ENCODE results near the gene MEI1. TPM values are rescaled to one million over a fixed set of nuclear protein-coding genes. Genes with fewer than 3 reads are reported as not detected.
A peak's percentile ranks its signal among the peaks of the same experiment; 100 is the strongest.
"Not testable (repeated sequence)": the region's sequence is repeated elsewhere in the genome, so short reads cannot be mapped to it uniquely, and the experiment has no call there.

MEI1 gene
- polyA plus RNA-seq, 1 donor (not counting 4 experiments of a cell fraction or from before 2014, with no cell fraction given), result 0.10 TPM

- Histone ChIP-seq H3K36me3 (ENCODE audit: control insufficient read depth in 2 of 2, extremely low read depth in 1 of 2, insufficient read depth in 2 of 2, low read length in 2 of 2) (peaks cover 7 to 9% of the 10 kb centered on the region in 2 experiments), H3K4me2 (ENCODE audit: control insufficient read depth, extremely low read depth, insufficient read depth, low read depth, low read length) (peak overlapping the region; percentile 10), H3K9me3 (ENCODE audit: control insufficient read depth, low read depth, low read length) (no peaks in the 10 kb centered on the region), H3K4me1 (ENCODE audit: control insufficient read depth, extremely low read depth, insufficient read depth, low read length) (peaks cover 16% of the 10 kb centered on the region), H4K20me1 (ENCODE audit: control insufficient read depth, extremely low read depth, insufficient read depth, low read length) (peaks cover 3% of the 10 kb centered on the region), H3K9ac (ENCODE audit: control insufficient read depth, extremely low read depth, insufficient read depth, low read length) (no peak overlapping the region), H3K4me3 (ENCODE audit: control insufficient read depth in 2 of 3, extremely low read depth in 1 of 3, insufficient read depth in 2 of 3, low read depth in 1 of 3, low read length in 3 of 3) (no peak overlapping the region), H3K27ac (ENCODE audit: control insufficient read depth, insufficient read depth, low read length) (no peak overlapping the region), H3K27me3 (ENCODE audit: control insufficient read depth, extremely low read depth, insufficient read depth, low read length) (no peaks in the 10 kb centered on the region), H3K79me2 (ENCODE audit: control insufficient read depth, insufficient read depth, low read length) (peaks cover 91% of the 10 kb centered on the region), H2AFZ (ENCODE audit: control insufficient read depth, low read length) (no peak overlapping the region), H3K9me1 (ENCODE audit: control insufficient read depth, extremely low read depth, insufficient read depth, low read length) (no peaks in the 10 kb centered on the region)
- TF ChIP-seq CTCF (optimal IDR thresholded peaks at IDR 0.05 in 1 of 3, IDR thresholded peaks at IDR 0.05 in 1 of 3, conservative IDR thresholded peaks at IDR 0.05 in 1 of 3; ENCODE audit: extremely low read depth in 1 of 3, insufficient read depth in 2 of 3, low read length in 3 of 3), result no peak
- TF ChIP-seq EZH2 (IDR thresholded peaks at IDR 0.05; ENCODE audit: low read length), result no peak
- dilution Hi-C loops (cut with MboI; ENCODE audit: extremely low pct_ligation_motif_present, low sequenced_read_pairs), result no loop called here
- FAIRE-seq (no peak), DNase-seq (ENCODE audit: low read depth, low spot score) (no peak)
Measured at GRCh38 chr22:41683616-41684015, 15.7 kb upstream of the MEI1 start.

DNA sequence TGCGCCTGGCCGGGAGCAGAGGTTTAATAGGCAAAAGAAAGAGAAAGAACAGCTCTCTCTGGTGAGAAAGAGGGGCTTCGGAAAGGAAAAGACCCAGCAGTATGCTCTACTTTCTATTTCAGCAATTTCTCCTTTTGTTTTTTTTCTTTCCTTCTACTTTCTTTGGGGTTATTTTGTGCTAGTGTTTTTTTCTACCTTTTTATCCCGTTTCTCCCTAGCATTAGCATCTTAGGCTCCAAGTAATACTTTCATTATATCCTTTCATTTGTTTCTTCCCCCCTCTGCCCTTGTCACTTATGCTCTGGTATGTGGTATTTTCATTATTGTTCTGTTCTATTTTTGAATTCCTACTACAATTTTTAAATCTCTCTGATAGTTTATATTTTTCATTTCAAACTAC is 15.1 kb upstream of the MEI1 start:
- Histone ChIP-seq H3K27me3 (ENCODE audit: control insufficient read depth, extremely low read depth, insufficient read depth, low read length) (no peaks in the 10 kb centered on the region), H3K36me3 (ENCODE audit: control insufficient read depth in 2 of 2, extremely low read depth in 1 of 2, insufficient read depth in 2 of 2, low read length in 2 of 2) (peaks cover 6 to 7% of the 10 kb centered on the region in 2 experiments), H3K4me3 (ENCODE audit: control insufficient read depth in 2 of 3, extremely low read depth in 1 of 3, insufficient read depth in 2 of 3, low read depth in 1 of 3, low read length in 3 of 3) (no peak overlapping the region), H3K4me1 (ENCODE audit: control insufficient read depth, extremely low read depth, insufficient read depth, low read length) (peaks cover 16% of the 10 kb centered on the region), H2AFZ (ENCODE audit: control insufficient read depth, low read length) (no peak overlapping the region), H3K4me2 (ENCODE audit: control insufficient read depth, extremely low read depth, insufficient read depth, low read depth, low read length) (no peak overlapping the region), H3K9ac (ENCODE audit: control insufficient read depth, extremely low read depth, insufficient read depth, low read length) (no peak overlapping the region), H4K20me1 (ENCODE audit: control insufficient read depth, extremely low read depth, insufficient read depth, low read length) (peaks cover 3% of the 10 kb centered on the region), H3K9me1 (ENCODE audit: control insufficient read depth, extremely low read depth, insufficient read depth, low read length) (no peaks in the 10 kb centered on the region), H3K27ac (ENCODE audit: control insufficient read depth, insufficient read depth, low read length) (no peak overlapping the region), H3K79me2 (ENCODE audit: control insufficient read depth, insufficient read depth, low read length) (peaks cover 91% of the 10 kb centered on the region), H3K9me3 (ENCODE audit: control insufficient read depth, low read depth, low read length) (no peaks in the 10 kb centered on the region)
- dilution Hi-C loops (cut with MboI; ENCODE audit: extremely low pct_ligation_motif_present, low sequenced_read_pairs), result no loop called here
- TF ChIP-seq CTCF (optimal IDR thresholded peaks at IDR 0.05 in 1 of 3, IDR thresholded peaks at IDR 0.05 in 1 of 3, conservative IDR thresholded peaks at IDR 0.05 in 1 of 3; ENCODE audit: extremely low read depth in 1 of 3, insufficient read depth in 2 of 3, low read length in 3 of 3) (no peak), EZH2 (IDR thresholded peaks at IDR 0.05; ENCODE audit: low read length) (no peak)
- DNase-seq (ENCODE audit: low read depth, low spot score) (no peak), FAIRE-seq (no peak)

DNA sequence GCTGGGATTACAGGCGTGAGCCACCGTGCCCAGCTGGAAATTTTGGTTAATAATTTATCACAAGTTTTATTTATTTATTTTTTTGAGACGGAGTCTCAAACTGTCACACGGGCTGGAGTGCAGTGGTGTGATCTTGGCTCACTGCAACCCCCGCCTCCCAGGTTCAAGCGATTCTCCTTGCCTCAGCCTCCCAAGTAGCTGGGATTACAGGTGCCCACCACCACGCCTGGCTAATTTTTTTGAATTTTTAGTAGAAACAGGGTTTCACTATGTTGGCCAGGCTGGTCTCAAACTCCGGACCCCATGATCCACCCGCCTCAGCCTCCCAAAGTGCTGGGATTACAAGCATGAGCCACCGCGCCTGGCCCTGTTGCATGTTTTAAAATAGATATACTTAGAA is 12.4 kb upstream of the MEI1 start:
- H3K4me1 ChIP-seq (ENCODE audit: control insufficient read depth, extremely low read depth, insufficient read depth, low read length), result peaks cover 11% of the 10 kb centered on the region
- H3K9me3 ChIP-seq (ENCODE audit: control insufficient read depth, low read depth, low read length); H3K36me3 ChIP-seq (ENCODE audit: control insufficient read depth in 2 of 2, extremely low read depth in 1 of 2, insufficient read depth in 2 of 2, low read length in 2 of 2); H2AFZ ChIP-seq (ENCODE audit: control insufficient read depth, low read length); H4K20me1 ChIP-seq (ENCODE audit: control insufficient read depth, extremely low read depth, insufficient read depth, low read length); H3K9me1 ChIP-seq (ENCODE audit: control insufficient read depth, extremely low read depth, insufficient read depth, low read length); dilution Hi-C loops (cut with MboI; ENCODE audit: extremely low pct_ligation_motif_present, low sequenced_read_pairs); FAIRE-seq; DNase-seq (ENCODE audit: low read depth, low spot score); H3K27me3 ChIP-seq (ENCODE audit: control insufficient read depth, extremely low read depth, insufficient read depth, low read length): not testable (repeated sequence)
- peaks cover 66% of the 10 kb centered on the region for H3K79me2 ChIP-seq (ENCODE audit: control insufficient read depth, insufficient read depth, low read length)
- H3K27ac ChIP-seq (ENCODE audit: control insufficient read depth, insufficient read depth, low read length), result peak overlapping the region; percentile 91
- H3K4me3 ChIP-seq (ENCODE audit: control insufficient read depth in 2 of 3, extremely low read depth in 1 of 3, insufficient read depth in 2 of 3, low read depth in 1 of 3, low read length in 3 of 3), result peak overlapping the region in 2 of 3 experiments; percentile 91 to 99
- H3K9ac ChIP-seq (ENCODE audit: control insufficient read depth, extremely low read depth, insufficient read depth, low read length), result peak overlapping the region; percentile 95
- H3K4me2 ChIP-seq (ENCODE audit: control insufficient read depth, extremely low read depth, insufficient read depth, low read depth, low read length), result peak overlapping the region; percentile 88
